Inflammatory macrophage treated with lipopolysaccharide for 4 hours (primary cell): ENCODE results near the gene CYBC1.
A peak's percentile ranks its signal among the peaks of the same experiment; 100 is the strongest.
"Not testable (repeated sequence)": the region's sequence is repeated elsewhere in the genome, so short reads cannot be mapped to it uniquely, and the experiment has no call there.

ENCODE experiments used
- DNase-seq: peaks from one replicate; pipeline ENCODE4 v3.0.0-alpha.2; 2020

The CYBC1 gene

GRCh38 chr17:82477934-82478333 lies 27.4 kb upstream of the CYBC1 start:
- DNase-seq, result no peak

- DNase-seq, result no peak
Observed at GRCh38 chr17:82475458-82475857, 24.9 kb upstream of the CYBC1 start.

DNA sequence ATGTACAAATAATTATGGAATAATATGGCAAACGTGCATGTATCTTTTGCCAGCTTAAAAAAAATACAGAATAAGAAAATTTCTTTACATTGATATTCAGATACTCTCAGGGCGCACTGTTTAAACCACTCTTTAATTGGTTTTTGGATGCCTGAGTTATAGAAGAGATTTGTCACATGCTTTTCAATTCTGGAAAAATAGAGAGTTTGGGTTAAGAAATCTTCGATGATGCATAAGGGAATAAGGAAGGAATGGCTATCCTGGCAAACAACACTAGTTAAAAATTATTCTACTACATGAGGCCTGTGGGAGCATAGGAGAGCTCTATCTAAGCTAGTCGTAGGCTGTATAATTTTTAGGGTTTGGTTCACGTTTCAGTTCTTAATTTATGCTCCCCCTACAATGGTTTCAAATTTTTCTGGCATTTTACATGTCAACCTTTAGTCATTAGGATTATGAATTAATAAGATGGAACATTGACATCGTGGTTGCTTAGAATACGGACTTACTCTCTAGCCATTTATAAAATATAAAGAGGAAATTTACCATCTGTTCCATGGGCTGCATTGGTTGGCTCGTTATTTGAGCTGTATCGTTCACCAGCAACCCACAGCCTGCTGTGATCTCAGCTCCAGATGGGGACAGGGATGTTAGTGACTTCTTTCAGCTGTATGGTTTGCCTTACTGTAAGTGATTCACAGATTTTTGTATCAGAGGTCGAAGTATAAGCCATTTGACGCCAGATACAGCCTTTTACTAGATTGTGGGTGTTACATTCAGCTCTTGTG lies 23.9 kb upstream of the CYBC1 start:
- no peak for DNase-seq

DNA sequence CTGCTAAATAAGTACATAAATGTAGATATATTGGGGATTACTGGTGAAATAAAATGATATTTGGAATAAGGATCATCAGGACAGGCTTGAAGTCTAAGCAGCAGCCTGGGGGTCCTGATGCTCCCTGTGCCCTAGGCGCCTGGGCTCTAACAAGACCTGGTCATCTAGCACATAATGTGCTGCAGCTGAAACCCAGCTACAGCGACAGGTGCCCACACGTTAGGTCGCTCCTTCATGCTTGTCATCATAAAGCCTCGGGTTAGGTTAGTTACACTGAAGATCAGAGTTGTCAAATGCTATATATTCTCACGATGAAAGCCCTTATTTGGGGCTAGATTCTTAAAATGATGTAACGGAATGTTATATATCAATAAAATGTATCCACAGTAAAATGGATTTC lies 19.5 kb upstream of the CYBC1 start:
- no peak for DNase-seq

GRCh38 chr17:82468692-82469091 lies 18.1 kb upstream of the CYBC1 start:
- no peak for DNase-seq

- peak; percentile 18 for DNase-seq
Observed at GRCh38 chr17:82465023-82465603, 14.6 kb upstream of the CYBC1 start.

GRCh38 chr17:82464567-82464929 lies 14.0 kb upstream of the CYBC1 start:
- DNase-seq, result no peak

GRCh38 chr17:82463925-82464566 lies 13.5 kb upstream of the CYBC1 start:
- DNase-seq, result no peak

- no peak for DNase-seq
Observed at GRCh38 chr17:82463391-82463790, 12.8 kb upstream of the CYBC1 start.

- DNase-seq, result no peak
Observed at GRCh38 chr17:82461827-82462524, 11.4 kb upstream of the CYBC1 start.

- not testable (repeated sequence) for DNase-seq
Observed at GRCh38 chr17:82459936-82460335, 9.4 kb upstream of the CYBC1 start.

DNA sequence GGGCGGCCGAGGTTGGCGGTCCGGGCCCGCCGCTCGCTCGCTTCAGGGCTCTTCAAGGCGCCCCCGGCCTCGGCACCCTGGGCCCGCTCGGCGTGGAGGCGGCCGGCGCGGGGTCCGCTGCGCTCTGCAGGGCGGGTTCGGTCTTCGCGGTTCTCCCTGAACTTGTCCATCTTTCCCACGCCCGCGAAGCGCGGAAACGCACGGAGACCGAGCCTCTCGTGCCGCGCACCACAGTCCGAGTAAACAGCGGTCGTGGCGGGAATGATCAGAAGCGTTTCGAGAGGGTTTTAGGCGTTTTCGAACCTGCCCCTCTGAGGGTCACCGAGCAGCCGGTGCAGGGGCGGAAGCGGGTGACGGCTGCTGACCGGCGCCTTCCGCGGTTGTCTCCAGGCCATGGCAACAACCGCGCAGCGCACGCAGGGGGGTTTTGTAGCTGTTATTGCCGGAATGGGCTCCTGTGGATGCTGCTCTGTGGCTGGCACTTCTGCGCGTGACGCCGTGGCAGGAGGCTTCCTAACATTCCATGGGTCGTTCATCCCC lies 8.4 kb upstream of the CYBC1 start:
- DNase-seq, result peak; percentile 23

DNA sequence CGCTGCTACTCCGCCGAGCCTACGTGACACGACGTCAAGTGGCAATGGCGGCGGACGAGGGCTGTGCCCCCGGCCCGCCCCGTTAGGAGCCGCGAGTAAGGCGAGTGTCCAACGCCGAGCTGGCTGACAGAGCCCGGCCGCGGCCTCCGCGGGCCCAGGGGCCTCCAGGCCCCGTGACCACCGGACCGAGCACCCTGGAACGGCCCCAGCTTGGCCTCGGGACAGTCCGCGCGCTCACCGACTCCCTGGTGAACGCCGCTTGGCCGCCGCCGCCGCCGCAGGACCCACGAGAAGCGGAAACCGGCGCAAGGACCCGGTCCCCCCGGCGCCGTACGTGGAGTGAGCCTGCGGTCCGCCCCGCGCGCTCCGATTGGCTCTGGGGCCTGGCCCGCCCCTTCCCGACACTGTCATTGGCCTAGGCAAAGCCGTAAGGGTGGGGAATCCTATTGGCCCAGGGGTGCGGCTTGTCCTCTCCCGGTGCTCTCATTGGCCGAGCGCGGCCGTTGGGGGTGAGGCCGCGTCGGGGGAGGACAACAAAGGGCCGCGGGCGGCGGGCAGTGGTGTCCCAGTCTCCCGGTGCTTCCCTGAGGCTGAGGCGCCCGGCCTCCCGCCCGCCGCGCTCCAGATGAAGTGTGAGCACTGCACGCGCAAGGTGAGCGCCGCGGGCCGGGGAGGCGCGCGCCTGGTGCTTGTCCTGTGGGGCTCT lies 7.8 kb upstream of the CYBC1 start, which contains the start of gene NARF:
Gene NARF, plus strand, starts transcription at position 563 of the 706 bp plus-strand sequence. Its CDS starts 63 bp downstream, at position 626.
- peak; percentile 98 for DNase-seq

DNA sequence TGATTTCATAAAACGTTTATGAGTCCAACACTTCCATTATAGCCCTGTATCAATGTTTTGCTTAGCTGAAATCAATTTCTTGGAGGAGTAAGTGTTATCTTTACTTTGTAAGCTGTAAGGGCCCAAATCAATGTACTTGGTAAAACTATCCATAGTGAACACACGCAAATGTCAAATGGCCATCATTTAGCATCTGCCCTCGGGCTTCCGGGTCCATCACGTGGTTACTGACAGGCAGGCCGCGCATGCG lies 7.3 kb upstream of the CYBC1 start:
- DNase-seq, result no peak

GRCh38 chr17:82457073-82457928 lies 6.7 kb upstream of the CYBC1 start:
- peak; percentile 65 for DNase-seq

DNA sequence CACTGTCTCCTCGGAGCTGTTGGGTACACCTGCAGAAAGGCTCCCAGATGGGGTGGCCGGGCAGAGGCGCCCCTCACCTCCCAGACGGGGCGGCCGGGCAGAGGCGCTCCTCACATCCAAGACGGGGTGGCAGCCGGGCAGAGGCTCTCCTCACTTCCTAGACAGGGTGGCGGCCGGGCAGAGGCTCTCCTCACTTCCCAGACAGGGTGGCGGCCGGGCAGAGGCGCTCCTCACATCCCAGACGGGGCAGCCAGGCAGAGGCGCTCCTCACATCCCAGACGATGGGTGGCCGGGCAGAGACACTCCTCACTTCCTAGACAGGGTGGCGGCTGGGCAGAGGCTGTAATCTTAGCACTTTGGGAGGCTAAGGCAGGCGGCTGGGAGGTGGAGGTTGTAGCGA lies 3.2 kb upstream of the CYBC1 start:
- not testable (repeated sequence) for DNase-seq

- not testable (repeated sequence) for DNase-seq
Observed at GRCh38 chr17:82453151-82453550, 2.6 kb upstream of the CYBC1 start.

GRCh38 chr17:82452162-82452561 lies 1.6 kb upstream of the CYBC1 start:
- no peak for DNase-seq

DNA sequence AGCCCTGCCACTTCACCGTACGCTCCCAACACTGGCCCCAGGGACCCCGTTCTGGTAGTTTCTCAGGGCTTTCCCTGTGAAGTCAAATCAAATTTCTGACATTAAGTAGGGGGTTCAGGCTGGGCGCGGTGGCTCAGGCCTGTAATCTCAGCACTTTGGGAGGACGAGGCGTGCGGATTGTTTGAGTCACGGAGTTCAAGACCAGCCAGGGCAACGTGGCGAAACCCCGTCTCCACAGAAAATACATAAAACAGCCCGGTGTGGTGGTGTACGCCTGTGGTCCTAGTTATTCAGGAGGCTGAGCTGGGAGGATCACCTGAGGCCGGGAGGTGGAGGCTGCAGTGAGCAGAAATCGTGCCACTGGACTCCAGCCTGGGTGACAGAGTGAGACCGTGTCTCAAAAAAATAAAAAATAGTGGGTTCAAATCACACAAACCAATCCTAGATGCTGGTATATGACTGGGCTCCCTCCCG lies 632 bp downstream of the CYBC1 start:
- no peak for DNase-seq

DNA sequence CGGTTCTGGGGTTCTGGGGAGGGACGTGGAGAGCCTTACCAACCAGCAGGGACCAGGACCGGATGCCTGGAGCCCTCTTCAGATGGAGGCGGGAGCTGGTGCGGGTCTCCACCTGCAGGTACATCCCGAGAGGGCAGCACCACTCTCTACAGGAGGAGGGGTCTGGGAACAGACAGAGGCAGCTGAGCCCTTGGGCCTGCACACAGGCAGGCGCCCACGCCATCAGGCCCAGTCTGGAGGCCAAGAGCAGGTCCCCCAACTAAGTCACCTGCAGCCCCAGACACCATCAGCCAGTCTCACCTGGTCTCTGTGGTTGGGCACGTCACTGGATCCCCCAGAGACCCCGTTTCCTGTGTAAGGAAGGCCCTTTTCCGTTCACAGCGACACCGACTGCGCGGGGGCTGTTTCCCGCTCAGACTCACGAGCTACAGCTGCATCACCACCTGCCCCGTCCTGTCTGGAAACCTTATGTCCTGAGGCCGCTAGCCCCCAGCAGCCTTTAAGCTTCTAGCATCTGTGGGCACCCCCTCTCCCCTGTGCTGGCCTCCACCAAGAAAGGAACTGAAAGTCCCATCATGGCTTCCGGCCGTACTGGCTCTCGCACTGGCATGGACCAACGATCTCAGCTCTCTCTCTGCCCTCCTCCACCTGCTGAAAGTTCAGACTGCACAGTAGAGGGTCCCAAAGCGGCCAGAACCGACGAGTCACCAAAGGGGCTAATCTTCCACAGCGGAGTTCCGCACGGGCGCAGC lies 1.2 kb downstream of the CYBC1 start:
- DNase-seq, result peak; percentile 65

- no peak for DNase-seq
Observed at GRCh38 chr17:82447876-82448275, 2.7 kb downstream of the CYBC1 start.
